Measurements from ENCODE around the gene ALLC.

The ALLC gene

GRCh38 chr2:3620834-3621233 lies 37.2 kb upstream of the ALLC start:
- no peak for DNase-seq (ENCODE audit: low read depth)
- no peak for TF ChIP-seq CTCF (conservative IDR thresholded peaks at IDR 0.05; ENCODE audit: control insufficient read depth, insufficient read depth, low read depth, low read length)
- no peak overlapping the region for H3K4me3 ChIP-seq (ENCODE audit: control insufficient read depth, low read depth, low read length)

GRCh38 chr2:3622967-3623366 lies 35.0 kb upstream of the ALLC start:
- no peak for TF ChIP-seq CTCF (conservative IDR thresholded peaks at IDR 0.05; ENCODE audit: control insufficient read depth, insufficient read depth, low read depth, low read length)
- no peak overlapping the region for H3K4me3 ChIP-seq (ENCODE audit: control insufficient read depth, low read depth, low read length)

GRCh38 chr2:3624059-3624794 lies 33.8 kb upstream of the ALLC start:
- DNase-seq (ENCODE audit: low read depth): no peak
- TF ChIP-seq CTCF (conservative IDR thresholded peaks at IDR 0.05; ENCODE audit: control insufficient read depth, insufficient read depth, low read depth, low read length): no peak

More at GRCh38 chr2:3622967-3623366, 35.0 kb upstream of the ALLC start:
- DNase-seq (ENCODE audit: low read depth): no peak

GRCh38 chr2:3625186-3625585 lies 32.8 kb upstream of the ALLC start:
- no peak overlapping the region for H3K4me3 ChIP-seq (ENCODE audit: control insufficient read depth, low read depth, low read length)
- TF ChIP-seq CTCF (conservative IDR thresholded peaks at IDR 0.05; ENCODE audit: control insufficient read depth, insufficient read depth, low read depth, low read length): no peak
- no peak for DNase-seq (ENCODE audit: low read depth)

More at GRCh38 chr2:3624059-3624794, 33.8 kb upstream of the ALLC start:
- no peak overlapping the region for H3K4me3 ChIP-seq (ENCODE audit: control insufficient read depth, low read depth, low read length)

GRCh38 chr2:3626118-3626811 lies 31.7 kb upstream of the ALLC start:
- H3K4me3 ChIP-seq (ENCODE audit: control insufficient read depth, low read depth, low read length): no peak overlapping the region
- no peak for TF ChIP-seq CTCF (conservative IDR thresholded peaks at IDR 0.05; ENCODE audit: control insufficient read depth, insufficient read depth, low read depth, low read length)
- DNase-seq (ENCODE audit: low read depth): no peak

GRCh38 chr2:3626812-3627499 lies 31.0 kb upstream of the ALLC start:
- no peak for DNase-seq (ENCODE audit: low read depth)
- no peak for TF ChIP-seq CTCF (conservative IDR thresholded peaks at IDR 0.05; ENCODE audit: control insufficient read depth, insufficient read depth, low read depth, low read length)
- no peak overlapping the region for H3K4me3 ChIP-seq (ENCODE audit: control insufficient read depth, low read depth, low read length)
